Subcutaneous abdominal adipose tissue (tissue), 5 donors: Measurements from ENCODE around the gene SDHD.
"Not testable (repeated sequence)": the region's sequence is repeated elsewhere in the genome, so short reads cannot be mapped to it uniquely, and the experiment has no call there.

ENCODE experiments used
- H3K27ac ChIP-seq: one replicate; pipeline ENCODE4 v1.7.0; 2013; ENCODE audit warnings: low read depth, mild to moderate bottlenecking, inconsistent platforms, low read length, moderate library complexity
- H3K27me3 ChIP-seq, 5 donors: one replicate each; pipeline ENCODE4 v1.7.0; 2013; ENCODE audit warnings: low read length in 5 of 5, inconsistent platforms in 1 of 5; ENCODE audit not compliant: control insufficient read depth in 5 of 5, insufficient read depth in 4 of 5
- H3K36me3 ChIP-seq, 5 donors: one replicate each; pipeline ENCODE4 v1.7.0; 2013; ENCODE audit warnings: low read length in 5 of 5; ENCODE audit not compliant: control insufficient read depth in 5 of 5, insufficient read depth in 5 of 5
- H3K4me1 ChIP-seq, 5 donors: one replicate each; pipeline ENCODE4 v1.7.0; 2013; ENCODE audit warnings: low read length in 5 of 5, mild to moderate bottlenecking in 3 of 5, moderate library complexity in 1 of 5; ENCODE audit not compliant: control insufficient read depth in 5 of 5, insufficient read depth in 5 of 5
- H3K4me3 ChIP-seq, 5 donors: one replicate each; pipeline ENCODE4 v1.7.0; 2013; ENCODE audit warnings: low read length in 5 of 5, low read depth in 1 of 5
- H3K9ac ChIP-seq, 5 donors: one replicate each; pipeline ENCODE4 v1.7.0; 2013; ENCODE audit warnings: low read length in 5 of 5, mild to moderate bottlenecking in 4 of 5, moderate library complexity in 3 of 5
- H3K9me3 ChIP-seq, 5 donors: one replicate each; pipeline ENCODE4 v1.7.0; 2013; ENCODE audit warnings: low read length in 5 of 5; ENCODE audit not compliant: control insufficient read depth in 5 of 5
- donor health status: healthy.
- donor health status: healthy.
- donor health status: healthy.
- donor health status: healthy.
- donor health status: healthy.

Gene SDHD

GRCh38 chr11:112086422-112087191, at the start of gene SDHD, which contains the start of gene TIMM8B:
TSS of gene SDHD (plus strand) at chr11:112086873. CDS start at chr11:112086908, 35 bp downstream.
TSS of gene TIMM8B (minus strand) at chr11:112086756. CDS start at chr11:112086723, 33 bp downstream.
- peaks cover 48 to 67% (median 56%) of the 10 kb centered on the region in 5 donors for H3K36me3 ChIP-seq
- H3K4me1 ChIP-seq = peaks cover 2 to 40% (median 32%) of the 10 kb centered on the region in 5 donors

DNA sequence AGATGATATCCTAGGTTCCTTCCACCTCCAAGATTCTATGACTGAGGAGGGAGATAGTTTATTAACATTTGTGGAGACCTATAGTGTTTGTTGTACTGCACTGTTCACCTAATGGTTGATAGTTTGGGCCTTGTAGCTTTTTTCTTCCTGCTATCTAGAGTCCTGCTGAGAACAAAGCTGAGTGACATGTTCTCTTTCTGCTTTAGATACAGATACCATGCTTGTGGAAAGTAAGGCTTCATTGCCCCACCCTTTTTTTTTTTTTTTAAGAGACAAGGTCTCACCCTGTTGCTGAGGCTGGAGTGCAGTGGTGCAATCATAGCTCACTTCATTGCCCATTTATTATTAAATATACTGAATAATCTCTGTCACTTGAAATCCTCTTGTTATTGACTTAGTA, 49.1 kb upstream of the SDHD start:
- peaks cover 43 to 65% (median 51%) of the 10 kb centered on the region in 5 donors for H3K36me3 ChIP-seq
- H3K27me3 ChIP-seq = no peaks in the 10 kb centered on the region
- H3K4me1 ChIP-seq = no peaks in the 10 kb centered on the region
- no peak overlapping the region for H3K4me3 ChIP-seq
- H3K27ac ChIP-seq = no peak overlapping the region
- no peak overlapping the region for H3K9ac ChIP-seq
- no peaks in the 10 kb centered on the region for H3K9me3 ChIP-seq

More at GRCh38 chr11:112086422-112087191, at the start of gene SDHD, which contains the start of gene TIMM8B:
- H3K27me3 ChIP-seq = no peaks in the 10 kb centered on the region
- H3K9me3 ChIP-seq = no peaks in the 10 kb centered on the region
- peak within 1 kb of the TSS; percentile 63 for H3K27ac ChIP-seq
- peak within 1 kb of the TSS; percentile 91 to 98 (median 97) for H3K4me3 ChIP-seq
- peak within 1 kb of the TSS; percentile 72 to 91 (median 86) for H3K9ac ChIP-seq

DNA sequence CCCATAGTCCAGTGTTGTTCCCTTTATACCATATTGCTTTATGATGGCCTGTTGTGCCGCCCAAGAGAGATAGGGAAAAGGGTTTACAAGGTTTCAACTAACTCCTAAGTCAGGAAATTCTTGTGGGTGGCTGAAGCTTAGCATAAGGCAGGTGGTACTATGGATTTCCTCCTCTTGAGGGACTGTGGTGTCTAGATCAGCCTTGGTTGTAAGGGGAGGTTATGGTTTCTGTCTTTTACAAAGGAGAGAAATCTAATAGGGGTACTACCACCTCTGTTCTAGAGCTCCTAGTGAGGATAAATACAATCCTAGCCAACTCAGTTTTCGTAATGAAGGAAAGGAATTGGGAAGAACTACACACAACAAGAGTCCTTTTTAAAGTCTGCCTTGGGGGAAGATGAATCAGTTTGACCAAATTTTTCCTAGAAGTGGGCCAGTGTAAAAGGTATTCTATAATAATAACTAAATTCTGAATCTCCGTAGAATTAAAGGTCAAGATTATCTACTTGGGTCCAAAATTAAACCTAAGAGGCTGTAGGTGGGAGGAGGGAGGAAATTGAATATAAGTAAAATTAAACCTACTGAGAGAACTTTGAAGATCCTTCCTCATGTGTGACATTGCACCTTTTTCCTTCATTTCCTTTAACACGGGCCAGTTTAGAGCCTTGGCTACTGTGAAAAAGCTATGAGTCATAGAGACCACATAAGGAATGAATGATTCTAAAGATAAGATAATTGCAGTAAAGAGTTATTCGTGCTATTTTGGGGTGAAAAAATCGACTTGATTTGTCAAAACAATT, 44.3 kb upstream of the SDHD start:
- Histone ChIP-seq H3K9me3 (no peaks in the 10 kb centered on the region), H3K9ac (peak overlapping the region in 2 of 5 donors; percentile 11 to 51), H3K27me3 (no peaks in the 10 kb centered on the region), H3K27ac (peak overlapping the region; percentile 50), H3K4me1 (no peaks in the 10 kb centered on the region), H3K36me3 (peaks cover 48 to 67% (median 57%) of the 10 kb centered on the region in 5 donors), H3K4me3 (no peak overlapping the region)

DNA sequence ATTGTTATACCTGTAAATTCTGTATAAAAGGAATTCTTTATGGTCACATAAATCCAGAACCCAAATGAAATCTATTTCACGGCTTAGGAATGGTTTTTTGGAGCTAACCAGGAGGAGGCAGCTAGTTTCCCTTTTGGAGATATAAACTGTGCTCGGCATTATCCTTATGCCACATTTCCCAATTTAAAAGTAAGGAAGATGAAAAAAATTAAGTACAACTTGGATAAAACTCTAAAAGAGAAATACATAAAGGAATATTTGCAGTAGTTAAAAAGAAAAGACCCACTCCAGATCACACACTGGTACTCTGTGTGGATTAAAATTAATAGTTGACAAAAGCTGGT, 43.7 kb upstream of the SDHD start:
- Histone ChIP-seq H3K36me3 (peaks cover 42 to 61% (median 52%) of the 10 kb centered on the region in 5 donors), H3K4me3 (no peak overlapping the region), H3K27ac (no peak overlapping the region), H3K4me1 (no peaks in the 10 kb centered on the region), H3K27me3 (no peaks in the 10 kb centered on the region), H3K9ac (peak overlapping the region in 1 of 5 donors; percentile 51), H3K9me3 (no peaks in the 10 kb centered on the region)

DNA sequence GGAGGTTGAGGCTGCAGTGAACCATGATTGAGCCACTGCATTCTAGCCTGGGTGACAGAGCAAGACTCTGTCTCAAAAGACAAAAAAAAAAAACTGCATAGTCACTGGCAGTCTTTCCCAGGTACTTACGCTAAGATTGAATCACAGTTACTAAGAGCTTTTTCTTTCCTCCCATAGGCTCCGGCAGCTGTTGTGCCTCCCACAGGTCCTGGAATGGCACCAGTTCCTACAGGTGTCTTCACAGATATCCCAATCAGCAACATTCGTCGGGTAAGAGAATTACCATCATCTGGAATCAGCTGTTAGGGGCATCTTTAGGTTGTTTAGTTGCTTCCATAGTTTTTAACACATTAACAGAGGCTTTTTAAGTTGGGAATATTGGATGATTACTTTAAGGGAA, 41.7 kb upstream of the SDHD start:
- Histone ChIP-seq H3K27ac (no peak overlapping the region), H3K27me3 (no peaks in the 10 kb centered on the region), H3K9ac (no peak overlapping the region), H3K4me3 (no peak overlapping the region), H3K36me3 (peaks cover 33 to 54% (median 43%) of the 10 kb centered on the region in 5 donors), H3K9me3 (no peaks in the 10 kb centered on the region), H3K4me1 (no peaks in the 10 kb centered on the region)

GRCh38 chr11:112046647-112047046, 40.0 kb upstream of the SDHD start:
- not testable (repeated sequence) for H3K27ac ChIP-seq, H3K9me3 ChIP-seq, H3K4me1 ChIP-seq, H3K9ac ChIP-seq, H3K4me3 ChIP-seq, H3K27me3 ChIP-seq
- peaks cover 30 to 60% (median 42%) of the 10 kb centered on the region in 5 donors for H3K36me3 ChIP-seq

DNA sequence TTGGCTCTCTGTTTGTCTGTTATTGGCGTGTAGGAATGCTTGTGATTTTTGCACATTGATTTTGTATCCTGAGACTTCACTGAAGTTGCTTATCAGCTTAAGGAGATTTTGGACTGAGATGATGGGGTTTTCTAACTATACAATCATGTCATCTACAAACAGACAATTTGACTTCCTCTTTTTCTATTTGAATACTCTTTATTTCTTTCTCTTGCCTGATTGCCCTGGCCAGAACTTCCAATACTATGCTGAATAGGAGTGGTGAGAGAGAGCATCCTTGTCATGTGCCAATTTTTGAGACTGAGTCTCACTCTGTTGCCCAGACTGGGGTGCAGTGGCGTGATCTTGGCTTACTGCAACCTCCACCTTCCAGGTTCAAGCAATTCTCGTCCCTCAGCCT, 38.4 kb upstream of the SDHD start:
- H3K4me3 ChIP-seq, H3K27me3 ChIP-seq, H3K9ac ChIP-seq, H3K9me3 ChIP-seq, H3K27ac ChIP-seq, H3K4me1 ChIP-seq: not testable (repeated sequence)
- H3K36me3 ChIP-seq = peaks cover 32 to 64% (median 48%) of the 10 kb centered on the region in 5 donors

DNA sequence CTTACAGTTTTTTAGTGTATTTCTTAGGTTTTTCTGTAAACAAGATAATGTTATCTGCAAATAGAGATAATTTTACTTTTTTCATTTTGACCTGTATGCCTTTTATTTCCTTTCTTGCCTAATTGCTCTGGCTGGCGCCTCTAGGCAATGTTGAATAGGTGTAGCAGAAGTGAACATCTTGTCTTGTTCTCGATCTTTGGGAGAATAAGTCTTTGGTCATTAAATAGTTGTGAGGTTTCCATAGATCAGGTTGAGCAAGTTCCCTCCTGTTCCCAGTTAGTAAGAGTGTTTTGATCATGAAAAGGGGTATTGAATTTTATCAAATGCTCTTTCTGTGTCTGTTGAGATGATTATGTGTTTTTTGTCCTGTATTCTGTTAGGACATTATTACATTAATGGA, 36.9 kb upstream of the SDHD start:
- Histone ChIP-seq H3K4me1 (no peaks in the 10 kb centered on the region), H3K36me3 (peaks cover 34 to 63% (median 51%) of the 10 kb centered on the region in 5 donors), H3K4me3 (no peak overlapping the region), H3K9ac (no peak overlapping the region), H3K27me3 (no peaks in the 10 kb centered on the region), H3K9me3 (no peaks in the 10 kb centered on the region), H3K27ac (peak overlapping the region; percentile 21)

- no peak overlapping the region for H3K9ac ChIP-seq
- peaks cover 29 to 56% (median 46%) of the 10 kb centered on the region in 5 donors for H3K36me3 ChIP-seq
- H3K27ac ChIP-seq = no peak overlapping the region
- no peaks in the 10 kb centered on the region for H3K27me3 ChIP-seq
- no peaks in the 10 kb centered on the region for H3K4me1 ChIP-seq
- no peaks in the 10 kb centered on the region for H3K9me3 ChIP-seq
- H3K4me3 ChIP-seq = no peak overlapping the region
Measured at GRCh38 chr11:112050721-112051120, 36.0 kb upstream of the SDHD start.

- H3K36me3 ChIP-seq = peaks cover 29 to 58% (median 42%) of the 10 kb centered on the region in 5 donors
- H3K4me3 ChIP-seq = no peak overlapping the region
- H3K27ac ChIP-seq = no peak overlapping the region
- H3K4me1 ChIP-seq = no peaks in the 10 kb centered on the region
- H3K9me3 ChIP-seq = no peaks in the 10 kb centered on the region
- H3K9ac ChIP-seq = no peak overlapping the region
- H3K27me3 ChIP-seq = no peaks in the 10 kb centered on the region
Measured at GRCh38 chr11:112051768-112052167, 34.9 kb upstream of the SDHD start.
